Stimulated activated effector memory CD8-positive, alpha-beta T cell treated with anti-CD3 and anti-CD28 coated beads, Interleukin-12 subunit alpha, Interleukin-12 subunit beta, amount 100 ng/mL, for 72 hours (primary cell): ENCODE results near the gene ZNF219.

Experiments used
- ATAC-seq: fragments of 150-1000 bp; cut with Tn5 transposase; 2 replicates; pipeline ENCODE4 v1.10.0; 2021
- DNase-seq, 2 donors: peaks; one replicate each; pipeline ENCODE4 v3.0.0; 2021 to 2022; ENCODE audit warnings: low spot score in 2 of 2
- H3K27ac Mint-ChIP-seq: one replicate; pipeline ENCODE4 v1.8.0; 2022; ENCODE audit warnings: mild to moderate bottlenecking, mixed read lengths
- H3K36me3 Mint-ChIP-seq: one replicate; pipeline ENCODE4 v1.8.0; 2022; ENCODE audit warnings: mild to moderate bottlenecking, mixed read lengths
- H3K4me1 Mint-ChIP-seq: one replicate; pipeline ENCODE4 v1.8.0; 2022; ENCODE audit warnings: mixed read lengths
- H3K4me3 Mint-ChIP-seq: one replicate; pipeline ENCODE4 v1.8.0; 2022; ENCODE audit warnings: mild to moderate bottlenecking, mixed read lengths
- H3K9me3 Mint-ChIP-seq: one replicate; pipeline ENCODE4 v1.8.0; 2022; ENCODE audit warnings: mixed read lengths

Gene ZNF219

GRCh38 chr14:21084396-21084795 lies 14.1 kb downstream of the ZNF219 start:
- Mint-ChIP-seq H3K9me3 (no peaks in the 10 kb centered on the region), H3K36me3 (no peaks in the 10 kb centered on the region), H3K27ac (peak overlapping the region; percentile 6), H3K4me1 (peaks cover 25% of the 10 kb centered on the region), H3K4me3 (no peak overlapping the region)
- DNase-seq (no peak), ATAC-seq (no peak)

- H3K27ac Mint-ChIP-seq: no peak overlapping the region
- peaks cover 18% of the 10 kb centered on the region for H3K4me1 Mint-ChIP-seq
- ATAC-seq (no peak), DNase-seq (no peak)
- H3K9me3 Mint-ChIP-seq: no peaks in the 10 kb centered on the region
- H3K4me3 Mint-ChIP-seq: no peak overlapping the region
- no peaks in the 10 kb centered on the region for H3K36me3 Mint-ChIP-seq
Measured at GRCh38 chr14:21083565-21084325, 14.7 kb downstream of the ZNF219 start.

GRCh38 chr14:21081521-21082142 lies 16.8 kb downstream of the ZNF219 start:
- DNase-seq (no peak), ATAC-seq (no peak)
- Mint-ChIP-seq H3K4me1 (peaks cover 3% of the 10 kb centered on the region), H3K27ac (no peak overlapping the region), H3K4me3 (no peak overlapping the region), H3K9me3 (no peaks in the 10 kb centered on the region), H3K36me3 (no peaks in the 10 kb centered on the region)

DNA sequence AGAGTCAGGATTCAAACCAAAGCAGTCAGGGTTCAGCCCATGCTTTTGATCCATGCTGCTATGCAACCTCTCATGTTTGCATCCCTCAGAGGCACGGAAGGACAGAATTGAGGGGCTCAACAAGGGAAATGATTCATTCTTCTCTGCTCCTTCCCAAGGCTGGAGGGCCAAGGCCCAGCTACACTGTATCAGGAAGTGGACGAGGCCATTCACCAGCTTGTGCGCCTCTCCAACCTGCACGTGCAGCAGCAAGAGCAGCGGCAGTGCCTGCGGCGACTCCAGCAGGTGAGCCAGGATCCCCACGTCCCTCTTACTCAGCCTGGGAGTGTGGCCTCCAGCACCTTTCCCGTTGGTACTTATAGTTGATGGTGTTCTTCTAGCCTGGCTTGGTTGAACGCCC lies 19.7 kb downstream of the ZNF219 start:
- Mint-ChIP-seq H3K27ac (no peak overlapping the region), H3K4me1 (no peaks in the 10 kb centered on the region), H3K36me3 (no peaks in the 10 kb centered on the region), H3K9me3 (no peaks in the 10 kb centered on the region), H3K4me3 (no peak overlapping the region)
- ATAC-seq (no peak), DNase-seq (no peak)

DNA sequence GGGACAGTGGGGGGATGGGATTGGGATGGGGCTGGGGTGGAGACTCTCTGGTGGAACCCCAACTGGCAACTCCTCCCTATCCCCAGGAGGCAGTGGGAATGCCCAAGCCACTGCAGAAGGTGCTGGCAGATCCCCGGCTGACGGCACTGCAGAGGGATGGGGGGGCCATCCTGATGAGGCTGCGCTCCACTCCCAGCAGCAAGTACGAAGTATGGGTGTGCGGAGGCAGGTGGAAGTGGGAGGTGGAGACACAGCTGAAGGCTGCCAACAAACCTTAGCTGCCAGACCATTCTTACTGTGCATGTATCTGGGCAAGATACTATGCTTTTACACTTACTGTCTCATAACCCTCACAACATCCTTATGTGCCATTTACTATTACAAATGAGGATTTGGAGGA lies 20.2 kb downstream of the ZNF219 start:
- Mint-ChIP-seq H3K9me3 (no peaks in the 10 kb centered on the region), H3K4me1 (no peaks in the 10 kb centered on the region), H3K36me3 (no peaks in the 10 kb centered on the region), H3K27ac (no peak overlapping the region), H3K4me3 (no peak overlapping the region)
- ATAC-seq: no peak
- DNase-seq: no peak

- no peaks in the 10 kb centered on the region for H3K4me1 Mint-ChIP-seq
- no peak overlapping the region for H3K27ac Mint-ChIP-seq
- no peaks in the 10 kb centered on the region for H3K36me3 Mint-ChIP-seq
- no peak overlapping the region for H3K4me3 Mint-ChIP-seq
- DNase-seq: no peak
- ATAC-seq: no peak
- H3K9me3 Mint-ChIP-seq: no peaks in the 10 kb centered on the region
Measured at GRCh38 chr14:21077672-21078071, 20.8 kb downstream of the ZNF219 start.

- DNase-seq (no peak), ATAC-seq (no peak)
- H3K4me1 Mint-ChIP-seq: peaks cover 17% of the 10 kb centered on the region
- no peaks in the 10 kb centered on the region for H3K9me3 Mint-ChIP-seq
- H3K27ac Mint-ChIP-seq: no peak overlapping the region
- no peaks in the 10 kb centered on the region for H3K36me3 Mint-ChIP-seq
- no peak overlapping the region for H3K4me3 Mint-ChIP-seq
Measured at GRCh38 chr14:21075719-21076437, 22.6 kb downstream of the ZNF219 start.

DNA sequence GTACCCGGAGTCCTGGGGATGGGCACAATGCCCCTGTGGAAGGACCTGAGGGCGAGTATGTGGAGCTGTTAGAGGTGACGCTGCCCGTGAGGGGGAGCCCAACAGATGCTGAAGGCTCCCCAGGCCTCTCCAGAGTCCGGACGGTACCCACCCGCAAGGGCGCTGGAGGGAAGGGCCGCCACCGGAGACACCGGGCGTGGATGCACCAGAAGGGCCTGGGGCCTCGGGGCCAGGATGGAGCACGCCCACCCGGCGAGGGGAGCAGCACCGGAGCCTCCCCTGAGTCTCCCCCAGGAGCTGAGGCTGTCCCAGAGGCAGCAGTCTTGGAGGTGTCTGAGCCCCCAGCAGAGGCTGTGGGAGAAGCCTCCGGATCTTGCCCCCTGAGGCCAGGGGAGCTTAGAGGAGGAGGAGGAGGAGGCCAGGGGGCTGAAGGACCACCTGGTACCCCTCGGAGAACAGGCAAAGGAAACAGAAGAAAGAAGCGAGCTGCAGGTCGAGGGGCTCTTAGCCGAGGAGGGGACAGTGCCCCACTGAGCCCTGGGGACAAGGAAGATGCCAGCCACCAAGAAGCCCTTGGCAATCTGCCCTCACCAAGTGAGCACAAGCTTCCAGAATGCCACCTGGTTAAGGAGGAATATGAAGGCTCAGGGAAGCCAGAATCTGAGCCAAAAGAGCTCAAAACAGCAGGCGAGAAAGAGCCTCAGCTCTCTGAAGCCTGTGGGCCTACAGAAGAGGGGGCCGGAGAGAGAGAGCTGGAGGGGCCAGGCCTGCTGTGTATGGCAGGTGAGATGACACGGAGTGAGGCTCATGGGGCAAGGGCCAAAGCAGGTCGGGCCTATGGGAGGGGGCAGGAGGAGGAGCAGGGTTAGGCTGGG lies 23.8 kb downstream of the ZNF219 start:
- ATAC-seq (no peak), DNase-seq (no peak)
- H3K27ac Mint-ChIP-seq: peak overlapping the region; percentile 54
- H3K9me3 Mint-ChIP-seq: no peaks in the 10 kb centered on the region
- no peak overlapping the region for H3K4me3 Mint-ChIP-seq
- peaks cover 26% of the 10 kb centered on the region for H3K4me1 Mint-ChIP-seq
- no peaks in the 10 kb centered on the region for H3K36me3 Mint-ChIP-seq

GRCh38 chr14:21073921-21074320 lies 24.5 kb downstream of the ZNF219 start:
- ATAC-seq (no peak), DNase-seq (no peak)
- no peak overlapping the region for H3K4me3 Mint-ChIP-seq
- no peak overlapping the region for H3K27ac Mint-ChIP-seq
- H3K9me3 Mint-ChIP-seq: no peaks in the 10 kb centered on the region
- peaks cover 34% of the 10 kb centered on the region for H3K4me1 Mint-ChIP-seq
- H3K36me3 Mint-ChIP-seq: no peaks in the 10 kb centered on the region

GRCh38 chr14:21072781-21073339 lies 25.6 kb downstream of the ZNF219 start:
- Mint-ChIP-seq H3K9me3 (no peaks in the 10 kb centered on the region), H3K36me3 (no peaks in the 10 kb centered on the region), H3K4me3 (peak overlapping the region; percentile 83), H3K4me1 (peaks cover 40% of the 10 kb centered on the region), H3K27ac (no peak overlapping the region)
- ATAC-seq (no peak), DNase-seq (no peak)

DNA sequence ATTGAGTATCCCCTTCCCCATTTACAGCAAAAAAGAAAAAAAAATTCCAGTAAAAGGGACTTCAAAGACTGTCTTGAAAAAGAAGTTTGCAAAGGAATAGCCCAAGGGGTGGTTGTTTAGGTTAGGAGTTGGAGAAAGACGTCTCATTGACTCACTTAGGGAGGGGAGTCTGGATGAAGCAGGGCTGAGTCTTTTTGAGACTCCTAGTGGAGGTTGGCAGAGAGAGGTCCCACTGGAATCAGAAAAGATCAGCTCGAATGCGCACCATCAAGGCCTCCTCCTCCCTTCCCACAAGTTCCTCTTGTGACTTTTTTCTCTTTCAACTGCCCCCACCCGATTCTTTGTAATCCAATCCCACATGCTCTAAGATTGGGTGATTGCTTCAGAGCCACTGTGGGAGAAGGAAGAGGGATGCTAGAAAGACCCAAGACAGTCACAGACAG lies 26.4 kb downstream of the ZNF219 start:
- peak overlapping the region; percentile 83 for H3K4me3 Mint-ChIP-seq
- no peaks in the 10 kb centered on the region for H3K9me3 Mint-ChIP-seq
- ATAC-seq (no peak), DNase-seq (no peak)
- peaks cover 40% of the 10 kb centered on the region for H3K4me1 Mint-ChIP-seq
- no peak overlapping the region for H3K27ac Mint-ChIP-seq
- H3K36me3 Mint-ChIP-seq: no peaks in the 10 kb centered on the region

DNA sequence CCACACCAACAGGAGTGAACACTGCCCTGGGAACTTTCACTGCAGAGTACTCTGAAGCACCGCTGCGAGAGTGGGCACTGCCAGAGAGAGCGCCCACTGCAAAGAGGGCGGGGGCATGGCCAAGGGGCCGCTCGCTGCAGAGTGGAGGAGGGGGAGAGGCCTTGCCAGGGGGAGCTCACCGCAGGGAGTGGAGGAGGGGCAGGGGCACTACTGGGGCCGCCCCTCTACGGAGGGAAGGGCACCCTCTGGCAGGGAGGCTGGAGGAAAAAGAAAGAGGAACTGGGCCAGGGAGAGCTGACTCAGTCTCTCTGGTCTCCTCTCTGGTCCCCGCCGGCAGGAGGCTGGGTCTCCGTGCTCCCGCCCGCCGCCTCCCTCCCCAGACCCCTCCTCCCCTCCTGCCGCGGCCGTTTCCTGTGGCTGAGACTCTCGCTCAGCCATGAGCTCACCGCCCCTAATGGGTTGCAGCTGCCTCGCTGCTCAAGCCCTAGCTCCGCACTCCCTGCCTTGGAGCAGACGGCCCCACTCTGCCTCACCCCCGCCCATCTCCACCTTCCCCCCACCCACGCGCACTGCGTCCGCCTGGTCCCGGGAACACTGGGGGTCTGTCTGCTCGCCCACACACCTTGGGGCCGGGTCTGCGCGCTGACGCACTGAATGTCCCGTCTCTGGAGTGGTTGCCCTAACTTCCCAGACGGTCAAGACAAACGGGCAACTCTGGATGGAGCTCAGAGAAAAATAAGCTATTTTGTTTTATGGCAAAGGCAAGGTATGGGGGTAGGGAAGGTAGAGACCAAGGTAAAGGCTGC lies 27.0 kb downstream of the ZNF219 start:
- H3K4me1 Mint-ChIP-seq: peaks cover 40% of the 10 kb centered on the region
- H3K9me3 Mint-ChIP-seq: no peaks in the 10 kb centered on the region
- peak overlapping the region; percentile 83 for H3K4me3 Mint-ChIP-seq
- ATAC-seq (peak; percentile 72), DNase-seq (peak; percentile 39 to 60)
- no peaks in the 10 kb centered on the region for H3K36me3 Mint-ChIP-seq
- H3K27ac Mint-ChIP-seq: peak overlapping the region; percentile 61

DNA sequence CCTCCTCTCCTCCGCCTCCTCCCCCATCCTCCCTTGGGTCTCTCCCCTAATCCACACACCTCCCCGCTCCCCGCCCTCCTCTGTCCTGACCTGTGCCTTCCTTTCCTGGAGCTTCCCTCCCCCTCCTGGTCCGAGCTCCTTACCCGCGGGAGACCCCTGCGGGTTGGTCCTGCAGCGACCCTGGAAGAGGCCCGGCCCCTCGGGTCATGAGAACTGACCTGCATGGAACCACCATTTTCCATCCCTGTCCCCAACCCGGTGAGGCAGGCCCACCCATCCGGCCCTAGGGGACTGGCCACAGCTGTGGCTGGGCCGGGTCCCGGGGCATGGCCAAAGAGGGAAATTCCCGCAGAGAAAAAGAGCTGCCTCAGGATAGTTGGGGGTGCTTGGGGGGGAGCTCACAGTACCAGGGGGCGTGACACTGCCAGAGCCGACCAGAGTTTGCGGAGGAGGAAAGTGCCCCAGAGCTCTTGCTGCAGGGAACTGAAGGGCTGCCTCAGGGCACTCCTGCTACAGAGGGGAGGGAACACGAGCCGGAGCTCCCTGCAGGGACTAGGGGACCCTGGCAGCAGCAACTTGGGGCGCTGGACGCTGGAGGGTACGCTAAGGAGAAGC lies 27.7 kb downstream of the ZNF219 start:
- peak overlapping the region; percentile 61 for H3K27ac Mint-ChIP-seq
- DNase-seq: no peak
- H3K4me3 Mint-ChIP-seq: peak overlapping the region; percentile 83
- no peaks in the 10 kb centered on the region for H3K9me3 Mint-ChIP-seq
- peaks cover 40% of the 10 kb centered on the region for H3K4me1 Mint-ChIP-seq
- peak; percentile 43 for ATAC-seq
- H3K36me3 Mint-ChIP-seq: no peaks in the 10 kb centered on the region
